ENCODE results near the gene SLC24A3. TPM values are rescaled to one million over a fixed set of nuclear protein-coding genes. Genes with fewer than 3 reads are reported as not detected.

The SLC24A3 gene
- total RNA-seq, 4 donors from 2014 or later: 4.2 to 6.4 (median 5.6) TPM

DNA sequence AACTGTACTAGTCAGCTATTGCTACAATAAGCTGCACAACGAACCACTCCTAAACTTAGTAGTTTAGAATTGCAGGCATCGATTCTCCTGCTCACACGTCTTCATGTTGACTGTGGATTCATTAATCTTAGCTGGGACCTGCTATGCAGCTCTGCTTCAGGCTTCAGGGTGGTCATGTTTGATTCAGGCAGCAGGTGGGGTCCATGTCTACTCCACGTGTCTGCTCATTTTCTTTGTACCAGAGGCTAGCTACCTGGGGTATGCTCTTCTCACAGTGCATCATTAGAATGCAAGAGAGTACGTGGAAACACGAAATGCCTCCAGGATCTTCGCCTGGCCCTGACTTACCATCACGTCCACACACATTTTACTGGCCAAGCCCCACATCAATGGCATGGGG lies 481.1 kb downstream of the SLC24A3 start:
- Histone ChIP-seq H3K27ac (no peak overlapping the region), H3K36me3 (no peaks in the 10 kb centered on the region), H3K4me3 (no peak overlapping the region), H3K9me3 (no peaks in the 10 kb centered on the region), H3K4me1 (peaks cover 6% of the 10 kb centered on the region), H3K27me3 (no peaks in the 10 kb centered on the region)
- TF ChIP-seq POLR2AphosphoS5 (IDR thresholded peaks at IDR 0.05) (no peak), EP300 (IDR thresholded peaks at IDR 0.05) (no peak), POLR2A (IDR thresholded peaks at IDR 0.05) (no peak)
- TF ChIP-seq, protein P1, sequence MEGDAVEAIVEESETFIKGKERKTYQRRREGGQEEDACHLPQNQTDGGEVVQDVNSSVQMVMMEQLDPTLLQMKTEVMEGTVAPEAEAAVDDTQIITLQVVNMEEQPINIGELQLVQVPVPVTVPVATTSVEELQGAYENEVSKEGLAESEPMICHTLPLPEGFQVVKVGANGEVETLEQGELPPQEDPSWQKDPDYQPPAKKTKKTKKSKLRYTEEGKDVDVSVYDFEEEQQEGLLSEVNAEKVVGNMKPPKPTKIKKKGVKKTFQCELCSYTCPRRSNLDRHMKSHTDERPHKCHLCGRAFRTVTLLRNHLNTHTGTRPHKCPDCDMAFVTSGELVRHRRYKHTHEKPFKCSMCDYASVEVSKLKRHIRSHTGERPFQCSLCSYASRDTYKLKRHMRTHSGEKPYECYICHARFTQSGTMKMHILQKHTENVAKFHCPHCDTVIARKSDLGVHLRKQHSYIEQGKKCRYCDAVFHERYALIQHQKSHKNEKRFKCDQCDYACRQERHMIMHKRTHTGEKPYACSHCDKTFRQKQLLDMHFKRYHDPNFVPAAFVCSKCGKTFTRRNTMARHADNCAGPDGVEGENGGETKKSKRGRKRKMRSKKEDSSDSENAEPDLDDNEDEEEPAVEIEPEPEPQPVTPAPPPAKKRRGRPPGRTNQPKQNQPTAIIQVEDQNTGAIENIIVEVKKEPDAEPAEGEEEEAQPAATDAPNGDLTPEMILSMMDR (IDR thresholded peaks at IDR 0.05): no peak
- 89% methylated on average over 8 of the region's 8 CpGs for WGBS
- DNase-seq (ENCODE audit: low spot score in 2 of 2): no peak

DNA sequence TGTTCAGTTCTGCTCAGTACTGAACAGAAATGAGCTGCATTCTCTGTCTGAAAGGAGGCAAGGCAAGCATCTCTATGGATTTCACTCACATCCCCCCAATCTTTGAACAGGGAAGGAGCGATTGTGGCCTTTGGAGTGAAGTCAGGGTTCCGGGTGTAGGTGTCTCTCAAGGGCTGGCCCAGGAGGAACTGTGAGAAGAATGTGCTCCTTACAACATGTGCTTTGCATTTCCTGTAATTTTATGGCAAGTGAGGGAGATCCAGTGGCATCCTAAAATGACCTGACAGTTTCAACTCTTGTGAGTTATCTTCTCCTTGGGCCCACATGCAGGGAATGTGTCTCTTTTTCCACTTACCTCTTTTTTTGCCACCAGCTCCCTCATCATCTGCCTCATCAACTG lies 482.6 kb downstream of the SLC24A3 start:
- TF ChIP-seq EP300 (IDR thresholded peaks at IDR 0.05) (no peak), POLR2A (IDR thresholded peaks at IDR 0.05) (no peak), POLR2AphosphoS5 (IDR thresholded peaks at IDR 0.05) (no peak)
- TF ChIP-seq, protein P1 (IDR thresholded peaks at IDR 0.05): no peak
- Histone ChIP-seq H3K27ac (no peak overlapping the region), H3K4me1 (peaks cover 6% of the 10 kb centered on the region), H3K9me3 (no peaks in the 10 kb centered on the region), H3K36me3 (no peaks in the 10 kb centered on the region), H3K27me3 (no peaks in the 10 kb centered on the region), H3K4me3 (no peak overlapping the region)
- 88% methylated on average over 2 of the region's 2 CpGs for WGBS
- DNase-seq (ENCODE audit: low spot score in 2 of 2): no peak

DNA sequence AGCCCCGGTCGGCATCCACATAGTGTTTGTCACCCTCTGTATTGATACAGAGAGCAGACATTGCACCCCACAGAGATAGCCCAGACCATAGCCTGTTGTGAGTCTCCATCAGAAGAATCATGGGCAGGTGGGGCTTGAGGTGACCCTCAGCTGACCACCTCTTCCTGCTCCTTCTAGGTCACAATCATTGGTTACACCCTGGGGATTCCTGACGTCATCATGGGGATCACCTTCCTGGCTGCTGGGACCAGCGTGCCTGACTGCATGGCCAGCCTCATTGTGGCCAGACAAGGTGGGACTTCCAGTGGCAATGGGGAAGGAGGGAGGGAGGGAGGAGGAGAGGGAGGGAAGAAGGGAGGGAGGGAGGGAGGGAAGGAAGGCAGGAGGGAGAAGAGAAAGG lies 484.2 kb downstream of the SLC24A3 start:
- H3K9me3 ChIP-seq: no peaks in the 10 kb centered on the region
- no peak overlapping the region for H3K27ac ChIP-seq
- no peak overlapping the region for H3K4me3 ChIP-seq
- peaks cover 6% of the 10 kb centered on the region for H3K4me1 ChIP-seq
- TF ChIP-seq, protein P1 (IDR thresholded peaks at IDR 0.05): no peak
- no peak for TF ChIP-seq EP300 (IDR thresholded peaks at IDR 0.05)
- TF ChIP-seq POLR2A (IDR thresholded peaks at IDR 0.05): no peak
- TF ChIP-seq POLR2AphosphoS5 (IDR thresholded peaks at IDR 0.05): no peak
- DNase-seq (ENCODE audit: low spot score in 2 of 2): no peak
- 95% methylated on average over 4 of the region's 4 CpGs for WGBS
- H3K27me3 ChIP-seq: no peaks in the 10 kb centered on the region
- no peaks in the 10 kb centered on the region for H3K36me3 ChIP-seq

DNA sequence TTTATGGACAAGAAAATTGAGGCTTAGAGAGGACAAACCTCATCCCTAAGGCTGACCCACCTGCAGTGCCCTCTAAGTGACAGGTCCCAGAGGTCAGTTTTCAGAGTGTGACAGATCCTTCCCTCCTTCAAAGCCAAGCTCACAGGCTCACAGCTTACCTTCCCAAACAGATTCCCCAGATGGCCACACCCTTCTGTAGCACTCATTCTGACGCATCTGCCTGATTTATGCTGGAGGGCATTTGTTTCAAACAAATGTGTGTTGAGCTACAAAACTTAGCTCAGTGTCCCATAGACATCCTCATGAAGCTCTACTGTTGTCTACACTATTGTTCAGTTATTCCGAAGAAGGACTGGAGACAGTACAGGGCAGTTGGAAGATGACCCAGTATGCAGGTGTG lies 485.0 kb downstream of the SLC24A3 start:
- no peaks in the 10 kb centered on the region for H3K9me3 ChIP-seq
- H3K27ac ChIP-seq: no peak overlapping the region
- H3K36me3 ChIP-seq: no peaks in the 10 kb centered on the region
- no peaks in the 10 kb centered on the region for H3K27me3 ChIP-seq
- WGBS: 89% methylated on average over 2 of the region's 2 CpGs
- DNase-seq (ENCODE audit: low spot score in 2 of 2): no peak
- peaks cover 6% of the 10 kb centered on the region for H3K4me1 ChIP-seq
- H3K4me3 ChIP-seq: no peak overlapping the region
- TF ChIP-seq, protein P1 (IDR thresholded peaks at IDR 0.05): no peak

DNA sequence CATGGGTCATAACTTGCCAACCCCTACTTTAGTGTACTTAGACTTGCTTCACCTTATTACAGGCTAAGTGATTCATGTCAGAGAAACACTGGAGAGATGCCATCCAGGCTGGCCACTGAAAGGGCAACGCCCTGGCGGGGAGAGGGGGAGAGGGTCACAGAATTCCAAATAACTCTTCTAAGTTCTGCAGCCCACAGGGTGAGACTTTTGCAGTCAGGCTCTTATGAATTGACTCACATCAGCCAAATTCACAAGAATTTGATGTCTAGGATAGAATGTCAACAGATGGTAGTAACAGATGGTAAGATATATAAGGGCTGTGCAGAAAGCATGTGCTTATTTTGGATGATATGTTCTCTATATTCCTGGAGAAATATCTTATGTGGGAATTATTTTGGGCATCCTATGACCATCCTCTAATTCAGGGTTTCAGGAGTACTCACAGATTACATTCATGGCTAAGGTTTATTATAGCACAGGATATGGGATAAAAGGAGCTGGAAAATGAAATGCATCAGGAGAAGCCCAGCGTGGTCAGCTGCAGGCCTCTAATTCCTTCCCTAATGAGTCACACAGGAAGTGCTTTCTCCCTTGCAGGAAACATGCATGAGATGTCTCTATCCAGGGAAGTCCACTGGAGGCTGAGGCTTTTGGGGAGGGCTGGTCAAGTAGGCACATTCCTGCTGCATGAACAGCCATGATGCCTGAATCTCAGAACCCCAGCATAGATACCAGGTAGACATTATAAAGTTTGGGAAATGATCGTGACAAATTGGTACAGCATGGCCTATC lies 486.9 kb downstream of the SLC24A3 start:
- H3K9me3 ChIP-seq: no peaks in the 10 kb centered on the region
- H3K27me3 ChIP-seq: no peaks in the 10 kb centered on the region
- H3K36me3 ChIP-seq: no peaks in the 10 kb centered on the region
- 77% methylated on average over 4 of the region's 4 CpGs for whole genome bisulfite sequencing
- H3K4me1 ChIP-seq: no peaks in the 10 kb centered on the region
- no peak overlapping the region for H3K27ac ChIP-seq
- DNase-seq (ENCODE audit: low spot score in 2 of 2): no peak
- no peak overlapping the region for H3K4me3 ChIP-seq
- no peak for TF ChIP-seq POLR2A (IDR thresholded peaks at IDR 0.05)
- TF ChIP-seq POLR2AphosphoS5 (IDR thresholded peaks at IDR 0.05): no peak
- TF ChIP-seq, protein P1 (IDR thresholded peaks at IDR 0.05): no peak
- TF ChIP-seq EP300 (IDR thresholded peaks at IDR 0.05): no peak

Measured in suprapubic skin (tissue), 4 donors.